Prostate gland (tissue), 2 donors: ENCODE data around the gene MICU1. TPM values are rescaled to one million over a fixed set of nuclear protein-coding genes. Genes with fewer than 3 reads are reported as not detected.

ENCODE experiments used
- DNase-seq: peaks from one replicate; pipeline ENCODE4 v3.0.0-alpha.2; 2019; ENCODE audit warnings: low spot score
- H3K27ac ChIP-seq, 2 donors: fragments of 200-600 bp; sonication (generic); 2 replicates each; pipeline ENCODE4 v1.5.1; 2017 to 2019
- H3K27me3 ChIP-seq: fragments of 200-600 bp; sonication (generic); replicated peaks from 2 replicates; pipeline ENCODE4 v1.5.1; 2019; ENCODE audit not compliant: insufficient read depth
- H3K36me3 ChIP-seq, 2 donors: fragments of 200-600 bp; sonication (generic); 1 replicate in 1 of 2; 2 replicates in 1 of 2; pipeline versions ENCODE4 v1.5.1 to v1.8.1; 2017 to 2019
- H3K4me1 ChIP-seq: fragments of 200-600 bp; sonication (generic); replicated peaks from 2 replicates; pipeline ENCODE4 v1.5.1; 2019
- H3K4me3 ChIP-seq, 2 donors: fragments of 200-600 bp; sonication (generic); 2 replicates each; pipeline ENCODE4 v1.5.1; 2017 to 2019
- H3K9me3 ChIP-seq: fragments of 200-600 bp; sonication (generic); 2 replicates; pipeline ENCODE4 v1.5.1; 2017
- POLR2A ChIP-seq: fragments of 450-650 bp; IDR thresholded peaks from one replicate; pipeline ENCODE4 v1.6.1; 2016; ENCODE audit warnings: antibody characterized with exemption, mild to moderate bottlenecking
- POLR2AphosphoS5 ChIP-seq: sonication (generic); formaldehyde crosslinking; IDR thresholded peaks from one replicate; pipeline ENCODE4 v1.6.1; 2017; ENCODE audit warnings: antibody characterized with exemption
- WGBS: methylation state at CpG from one replicate; pipeline ENCODE4 v1.1.5; 2018; 5-methylcytosine and 5-hydroxymethylcytosine counted together
- intact Hi-C: fragments of 100-400 bp; cut with DNase I; formaldehyde crosslinking; loops from one replicate; pipeline ENCODE4 v1.14.2; 2022
- total RNA-seq, 2 donors: library from RNA; depleted of rRNA; stranded (reverse); fragments of >200 nt; gene quantifications; one replicate each; pipeline ENCODE4 v1.1.0, GENCODE V29; 2016
- TF ChIP-seq, protein P1 (sequence below), 4 experiments: fragments of 200-600 bp in 2 of 4; fragments of 450-650 bp in 2 of 4; sonication (generic) in 2 of 4; IDR thresholded peaks; 1 replicate in 3 of 4; 2 replicates in 1 of 4; pipeline ENCODE4 v1.5.1; 2016 to 2019; ENCODE audit warnings: antibody characterized with exemption in 4 of 4, mild to moderate bottlenecking in 2 of 4, moderate library complexity in 2 of 4

MICU1 gene
- total RNA-seq, 2 donors from 2014 or later: 41.0 to 42.0 TPM

DNA sequence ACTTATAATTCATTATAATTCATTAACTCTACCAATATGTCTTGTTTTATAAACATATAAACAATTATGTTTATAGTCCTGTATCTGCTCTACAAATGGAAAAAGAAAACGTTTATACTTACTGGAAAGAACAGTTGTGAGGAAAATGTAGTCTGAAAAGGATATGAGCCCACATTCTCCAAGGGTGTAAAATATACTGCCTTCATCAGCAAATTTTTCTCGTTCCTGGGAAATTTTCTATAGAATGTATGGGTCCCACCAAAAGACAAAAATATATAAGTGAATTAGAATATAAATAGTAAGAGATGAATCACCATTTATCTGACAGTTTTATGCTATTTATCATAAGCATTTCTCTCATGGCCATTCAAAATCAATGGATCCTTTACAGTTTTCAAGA lies 117.8 kb downstream of the MICU1 start:
- TF ChIP-seq POLR2AphosphoS5 (no peak), POLR2A (no peak)
- TF ChIP-seq, protein P1, sequence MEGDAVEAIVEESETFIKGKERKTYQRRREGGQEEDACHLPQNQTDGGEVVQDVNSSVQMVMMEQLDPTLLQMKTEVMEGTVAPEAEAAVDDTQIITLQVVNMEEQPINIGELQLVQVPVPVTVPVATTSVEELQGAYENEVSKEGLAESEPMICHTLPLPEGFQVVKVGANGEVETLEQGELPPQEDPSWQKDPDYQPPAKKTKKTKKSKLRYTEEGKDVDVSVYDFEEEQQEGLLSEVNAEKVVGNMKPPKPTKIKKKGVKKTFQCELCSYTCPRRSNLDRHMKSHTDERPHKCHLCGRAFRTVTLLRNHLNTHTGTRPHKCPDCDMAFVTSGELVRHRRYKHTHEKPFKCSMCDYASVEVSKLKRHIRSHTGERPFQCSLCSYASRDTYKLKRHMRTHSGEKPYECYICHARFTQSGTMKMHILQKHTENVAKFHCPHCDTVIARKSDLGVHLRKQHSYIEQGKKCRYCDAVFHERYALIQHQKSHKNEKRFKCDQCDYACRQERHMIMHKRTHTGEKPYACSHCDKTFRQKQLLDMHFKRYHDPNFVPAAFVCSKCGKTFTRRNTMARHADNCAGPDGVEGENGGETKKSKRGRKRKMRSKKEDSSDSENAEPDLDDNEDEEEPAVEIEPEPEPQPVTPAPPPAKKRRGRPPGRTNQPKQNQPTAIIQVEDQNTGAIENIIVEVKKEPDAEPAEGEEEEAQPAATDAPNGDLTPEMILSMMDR (IDR thresholded peaks at IDR 0.05): no peak
- 76% methylated on average over 2 of the region's 2 CpGs for WGBS
- H3K36me3 ChIP-seq: no peaks in the 10 kb centered on the region
- intact Hi-C loops: no loop called here
- H3K4me3 ChIP-seq: no peak overlapping the region
- DNase-seq: no peak
- H3K27ac ChIP-seq: no peak overlapping the region
- H3K9me3 ChIP-seq: no peaks in the 10 kb centered on the region
- H3K4me1 ChIP-seq: no peaks in the 10 kb centered on the region
- H3K27me3 ChIP-seq: no peaks in the 10 kb centered on the region

- Histone ChIP-seq H3K4me1 (no peaks in the 10 kb centered on the region), H3K27me3 (no peaks in the 10 kb centered on the region), H3K9me3 (no peaks in the 10 kb centered on the region), H3K27ac (no peak overlapping the region), H3K4me3 (no peak overlapping the region), H3K36me3 (no peaks in the 10 kb centered on the region)
- TF ChIP-seq POLR2AphosphoS5: no peak
- TF ChIP-seq POLR2A: no peak
- TF ChIP-seq, protein P1 (IDR thresholded peaks at IDR 0.05): no peak
- intact Hi-C loops: no loop called here
- no peak for DNase-seq
Measured at GRCh38 chr10:72506474-72506873, 119.4 kb downstream of the MICU1 start.

DNA sequence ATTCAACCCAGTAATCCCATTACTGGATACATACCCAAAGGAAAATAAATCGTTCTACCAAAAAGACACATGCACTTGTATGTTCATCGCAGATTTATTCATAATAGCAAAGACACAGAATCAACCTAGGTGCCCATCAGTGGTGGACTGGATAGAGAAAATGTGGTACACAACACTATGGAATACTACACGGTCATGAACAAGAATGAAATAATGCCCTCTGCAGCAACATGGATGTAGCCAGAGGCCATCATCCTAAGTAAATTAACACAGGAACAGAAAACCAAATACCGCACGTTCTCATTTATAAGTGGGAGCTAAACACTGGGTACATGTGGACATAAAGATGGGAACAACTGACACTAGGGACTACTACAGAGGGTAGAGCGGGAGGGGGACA lies 120.4 kb downstream of the MICU1 start:
- H3K27me3 ChIP-seq: no peaks in the 10 kb centered on the region
- TF ChIP-seq POLR2A (no peak), POLR2AphosphoS5 (no peak)
- TF ChIP-seq, protein P1 (IDR thresholded peaks at IDR 0.05): no peak
- no peaks in the 10 kb centered on the region for H3K36me3 ChIP-seq
- H3K4me1 ChIP-seq: no peaks in the 10 kb centered on the region
- DNase-seq: no peak
- H3K9me3 ChIP-seq: no peaks in the 10 kb centered on the region
- 99% methylated on average over 6 of the region's 6 CpGs for WGBS
- no peak overlapping the region for H3K27ac ChIP-seq
- intact Hi-C loops: no loop called here
- H3K4me3 ChIP-seq: no peak overlapping the region

DNA sequence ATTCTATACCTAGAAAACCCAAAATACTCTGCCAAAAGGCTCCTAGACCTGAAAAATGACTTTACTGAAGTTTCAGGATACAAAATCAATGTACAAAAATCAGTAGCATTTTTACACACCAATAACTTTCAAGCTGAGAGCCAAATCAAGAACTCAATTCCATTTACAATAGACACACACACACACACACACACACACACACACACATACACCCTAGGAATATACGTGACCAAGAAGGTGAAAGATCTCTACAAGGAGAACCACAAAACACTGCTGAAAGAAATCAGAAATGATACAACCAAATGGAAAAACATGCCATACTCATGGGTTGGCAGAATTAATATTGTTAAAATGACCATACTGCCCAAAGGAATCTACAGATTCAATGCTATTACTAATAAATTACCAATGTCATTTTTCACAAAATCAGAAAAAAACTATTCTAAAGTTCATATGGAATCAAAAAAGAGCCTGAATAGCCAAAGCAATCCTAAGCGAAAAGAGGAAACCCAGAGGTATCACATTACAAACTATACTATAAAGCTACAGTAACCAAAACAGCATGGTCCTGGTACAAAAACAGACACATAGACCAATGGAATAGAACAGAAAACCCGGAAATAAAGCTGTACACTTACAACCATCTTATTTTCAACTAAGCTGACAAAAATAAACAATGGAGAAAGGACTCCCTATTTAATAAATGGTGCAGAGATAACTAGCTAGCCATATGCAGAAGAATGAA lies 122.0 kb downstream of the MICU1 start:
- no peaks in the 10 kb centered on the region for H3K27me3 ChIP-seq
- no peak overlapping the region for H3K27ac ChIP-seq
- 94% methylated on average over 3 of the region's 3 CpGs for WGBS
- H3K4me1 ChIP-seq: no peaks in the 10 kb centered on the region
- no peaks in the 10 kb centered on the region for H3K9me3 ChIP-seq
- H3K36me3 ChIP-seq: no peaks in the 10 kb centered on the region
- no peak overlapping the region for H3K4me3 ChIP-seq
- intact Hi-C loops: no loop called here
- DNase-seq: no peak
- TF ChIP-seq POLR2A (no peak), POLR2AphosphoS5 (no peak)
- TF ChIP-seq, protein P1 (IDR thresholded peaks at IDR 0.05): no peak

GRCh38 chr10:72503241-72503640 lies 122.6 kb downstream of the MICU1 start:
- no peak for TF ChIP-seq POLR2A
- no peak for TF ChIP-seq POLR2AphosphoS5
- TF ChIP-seq, protein P1 (IDR thresholded peaks at IDR 0.05): no peak
- Histone ChIP-seq H3K36me3 (no peaks in the 10 kb centered on the region), H3K4me1 (no peaks in the 10 kb centered on the region), H3K27me3 (no peaks in the 10 kb centered on the region), H3K4me3 (no peak overlapping the region), H3K27ac (no peak overlapping the region), H3K9me3 (no peaks in the 10 kb centered on the region)
- intact Hi-C loops: no loop called here
- DNase-seq: no peak
- WGBS: 89% methylated on average over 1 of the region's 1 CpG
